HL-60 (cell line): Measurements from ENCODE around the gene KIAA0232.
"Not testable (repeated sequence)": the region's sequence is repeated elsewhere in the genome, so short reads cannot be mapped to it uniquely, and the experiment has no call there.

ENCODE experiments used
- DNase-seq, 2 experiments: peaks; one replicate each; pipeline ENCODE4 v3.0.0-alpha.2; 2010 to 2020; ENCODE audit warnings: low read depth in 1 of 2, low spot score in 1 of 2
- H3K27ac ChIP-seq: fragments of 250-450 bp; sonication (Bioruptor Pico); replicated peaks from 2 replicates; pipeline ENCODE4 v1.5.1; 2020; ENCODE audit warnings: mild to moderate bottlenecking, moderate library complexity
- H3K27me3 ChIP-seq: fragments of 250-450 bp; sonication (Bioruptor Pico); 2 replicates; pipeline ENCODE4 v1.5.1; 2021; ENCODE audit warnings: mild to moderate bottlenecking, moderate library complexity; ENCODE audit not compliant: insufficient read depth, poor library complexity, severe bottlenecking
- H3K4me3 ChIP-seq: replicated peaks from 2 replicates; pipeline ENCODE4 v1.5.1; 2011; ENCODE audit warnings: mild to moderate bottlenecking, control low read depth, low read length; ENCODE audit not compliant: insufficient read depth
- CTCF ChIP-seq: IDR thresholded peaks from one replicate; pipeline ENCODE4 v1.5.1; 2011; ENCODE audit warnings: low read length, control low read depth, inconsistent platforms; ENCODE audit not compliant: insufficient read depth
- GABPA ChIP-seq: IDR thresholded peaks from 2 replicates; pipeline ENCODE4 v1.6.1; 2012; ENCODE audit warnings: low read depth
- POLR2AphosphoS5 ChIP-seq: IDR thresholded peaks from 2 replicates; pipeline ENCODE4 v1.6.1; 2012; ENCODE audit warnings: low read depth
- SPI1 ChIP-seq: IDR thresholded peaks from 2 replicates; pipeline ENCODE4 v1.6.1; 2012; ENCODE audit warnings: low read depth, mild to moderate bottlenecking, borderline replicate concordance
- TF ChIP-seq, protein P1 (sequence below): IDR thresholded peaks from 2 replicates; pipeline ENCODE4 v1.6.1; 2012; ENCODE audit warnings: low read depth; ENCODE audit not compliant: insufficient replicate concordance

The KIAA0232 gene

GRCh38 chr4:6901669-6902317 is 119.3 kb downstream of the KIAA0232 start:
- Histone ChIP-seq H3K27ac (no peak overlapping the region), H3K27me3 (no peaks in the 10 kb centered on the region), H3K4me3 (no peak overlapping the region)
- DNase-seq: no peak
- TF ChIP-seq POLR2AphosphoS5: no peak
- TF ChIP-seq SPI1: no peak
- TF ChIP-seq CTCF: no peak
- TF ChIP-seq GABPA: no peak
- TF ChIP-seq, protein P1, sequence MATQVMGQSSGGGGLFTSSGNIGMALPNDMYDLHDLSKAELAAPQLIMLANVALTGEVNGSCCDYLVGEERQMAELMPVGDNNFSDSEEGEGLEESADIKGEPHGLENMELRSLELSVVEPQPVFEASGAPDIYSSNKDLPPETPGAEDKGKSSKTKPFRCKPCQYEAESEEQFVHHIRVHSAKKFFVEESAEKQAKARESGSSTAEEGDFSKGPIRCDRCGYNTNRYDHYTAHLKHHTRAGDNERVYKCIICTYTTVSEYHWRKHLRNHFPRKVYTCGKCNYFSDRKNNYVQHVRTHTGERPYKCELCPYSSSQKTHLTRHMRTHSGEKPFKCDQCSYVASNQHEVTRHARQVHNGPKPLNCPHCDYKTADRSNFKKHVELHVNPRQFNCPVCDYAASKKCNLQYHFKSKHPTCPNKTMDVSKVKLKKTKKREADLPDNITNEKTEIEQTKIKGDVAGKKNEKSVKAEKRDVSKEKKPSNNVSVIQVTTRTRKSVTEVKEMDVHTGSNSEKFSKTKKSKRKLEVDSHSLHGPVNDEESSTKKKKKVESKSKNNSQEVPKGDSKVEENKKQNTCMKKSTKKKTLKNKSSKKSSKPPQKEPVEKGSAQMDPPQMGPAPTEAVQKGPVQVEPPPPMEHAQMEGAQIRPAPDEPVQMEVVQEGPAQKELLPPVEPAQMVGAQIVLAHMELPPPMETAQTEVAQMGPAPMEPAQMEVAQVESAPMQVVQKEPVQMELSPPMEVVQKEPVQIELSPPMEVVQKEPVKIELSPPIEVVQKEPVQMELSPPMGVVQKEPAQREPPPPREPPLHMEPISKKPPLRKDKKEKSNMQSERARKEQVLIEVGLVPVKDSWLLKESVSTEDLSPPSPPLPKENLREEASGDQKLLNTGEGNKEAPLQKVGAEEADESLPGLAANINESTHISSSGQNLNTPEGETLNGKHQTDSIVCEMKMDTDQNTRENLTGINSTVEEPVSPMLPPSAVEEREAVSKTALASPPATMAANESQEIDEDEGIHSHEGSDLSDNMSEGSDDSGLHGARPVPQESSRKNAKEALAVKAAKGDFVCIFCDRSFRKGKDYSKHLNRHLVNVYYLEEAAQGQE: no peak

GRCh38 chr4:6902318-6903042 is 120.0 kb downstream of the KIAA0232 start:
- no peaks in the 10 kb centered on the region for H3K27me3 ChIP-seq
- TF ChIP-seq, protein P1: no peak
- TF ChIP-seq SPI1: no peak
- no peak for TF ChIP-seq GABPA
- no peak for TF ChIP-seq CTCF
- no peak for TF ChIP-seq POLR2AphosphoS5
- H3K4me3 ChIP-seq: no peak overlapping the region
- no peak overlapping the region for H3K27ac ChIP-seq
- DNase-seq: no peak

DNA sequence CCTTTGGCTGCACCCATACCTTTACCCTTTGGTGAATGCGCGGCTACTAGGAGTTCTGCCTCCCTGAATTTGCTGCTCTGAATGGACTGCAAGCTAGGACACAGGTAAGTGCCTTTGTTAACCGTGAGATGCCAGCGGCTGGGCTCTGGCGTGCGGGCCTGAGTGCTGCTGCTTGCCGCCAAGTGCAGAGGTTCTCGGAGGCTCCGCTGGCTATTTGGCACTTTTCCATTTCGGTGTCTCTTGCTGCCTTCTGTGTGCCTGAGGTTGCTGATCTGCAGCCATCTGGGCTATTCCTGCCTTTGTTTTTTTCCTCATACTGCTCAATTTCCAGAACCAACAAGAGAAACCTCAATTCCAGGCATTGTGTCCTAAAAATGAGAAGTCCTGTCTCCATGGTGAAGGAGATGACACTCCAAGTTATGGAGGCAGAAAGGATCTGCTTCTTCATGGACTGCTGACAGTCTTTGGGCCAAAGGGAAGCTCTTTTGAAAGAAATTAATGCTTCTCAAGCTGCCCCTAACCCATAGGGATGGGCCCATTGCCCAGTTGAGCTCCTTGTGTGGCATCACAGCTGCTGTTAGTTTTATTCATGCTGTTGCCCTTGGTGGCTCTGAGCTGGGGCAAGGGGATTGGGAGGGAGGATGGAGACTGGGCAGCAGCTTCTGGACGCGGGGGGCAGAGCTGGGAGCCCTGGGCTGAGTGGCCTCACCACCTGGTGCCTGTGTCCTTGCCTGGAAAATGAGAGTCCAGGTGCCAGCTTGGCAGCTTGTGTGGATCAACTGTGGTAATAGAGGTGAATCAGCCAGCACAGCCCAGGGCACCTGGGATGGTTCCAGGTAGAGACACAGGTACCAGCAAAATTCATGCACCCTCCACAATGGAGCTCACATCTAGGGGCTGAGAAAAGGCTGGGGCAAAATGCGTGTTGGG is 123.3 kb downstream of the KIAA0232 start:
- H3K27me3 ChIP-seq: no peaks in the 10 kb centered on the region
- DNase-seq: no peak
- no peak overlapping the region for H3K27ac ChIP-seq
- H3K4me3 ChIP-seq: no peak overlapping the region
- no peak for TF ChIP-seq POLR2AphosphoS5
- TF ChIP-seq SPI1: no peak
- no peak for TF ChIP-seq GABPA
- TF ChIP-seq CTCF: no peak
- TF ChIP-seq, protein P1: no peak

GRCh38 chr4:6906486-6906885 is 124.0 kb downstream of the KIAA0232 start:
- H3K27me3 ChIP-seq, DNase-seq, H3K27ac ChIP-seq, H3K4me3 ChIP-seq: not testable (repeated sequence)
